ENCODE results near the gene SOWAHB.
A peak's percentile ranks its signal among the peaks of the same experiment; 100 is the strongest.
"Not testable (repeated sequence)": the region's sequence is repeated elsewhere in the genome, so short reads cannot be mapped to it uniquely, and the experiment has no call there.

Gene SOWAHB

DNA sequence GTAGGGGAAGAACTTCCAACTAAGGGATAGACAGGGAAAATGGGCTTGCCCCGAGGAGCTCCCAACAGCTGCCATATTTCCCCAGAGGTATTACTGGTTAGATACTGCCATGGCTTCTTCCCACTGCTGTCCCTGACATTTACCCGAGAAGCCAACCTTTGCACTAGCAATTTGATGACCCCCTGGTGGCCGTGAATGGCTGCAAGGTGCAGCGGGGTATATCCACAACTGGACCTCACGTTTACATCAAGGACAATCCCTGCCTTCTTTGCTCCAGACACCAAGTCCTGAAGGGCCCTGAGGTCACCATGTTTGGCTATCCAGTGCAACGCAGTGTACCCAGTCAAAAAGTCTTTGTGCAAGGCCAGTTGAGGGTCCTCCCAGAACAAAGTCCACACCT, 2.3 kb downstream of the SOWAHB start:
- no peak for DNase-seq

DNA sequence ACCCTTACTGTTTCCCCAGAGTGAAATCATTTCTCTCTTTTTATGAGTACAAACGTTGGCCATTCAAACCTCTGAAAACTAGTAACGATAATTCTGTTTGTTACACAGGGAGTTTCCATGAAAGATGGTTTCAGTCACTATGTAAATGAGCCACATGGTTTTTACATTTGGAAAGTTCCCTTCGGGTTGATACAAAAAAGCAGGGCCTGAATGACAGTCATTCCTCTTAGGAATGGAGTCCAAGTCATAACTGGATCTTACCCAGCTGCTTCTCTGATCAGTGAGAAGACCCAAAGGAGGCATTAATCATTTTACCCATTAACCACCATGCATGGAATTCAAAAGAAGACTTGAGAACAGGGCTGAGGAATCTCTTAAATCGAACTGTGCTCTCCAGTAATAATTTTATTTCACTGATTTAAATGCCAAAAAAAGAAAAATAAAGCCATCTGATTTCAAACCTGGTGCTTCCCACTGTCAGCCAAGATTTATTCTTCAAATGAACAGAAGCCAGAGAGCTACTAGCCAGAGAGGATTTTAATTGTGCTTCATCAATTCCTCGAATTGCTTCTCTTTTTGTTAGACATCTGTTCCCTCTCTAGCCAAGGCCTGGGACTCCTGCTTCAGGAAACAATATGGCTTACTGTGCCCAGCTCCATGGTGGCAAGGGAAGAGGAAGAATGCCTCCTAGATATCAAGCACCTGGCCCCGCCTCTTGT, 3.2 kb downstream of the SOWAHB start:
- no peak for DNase-seq

DNA sequence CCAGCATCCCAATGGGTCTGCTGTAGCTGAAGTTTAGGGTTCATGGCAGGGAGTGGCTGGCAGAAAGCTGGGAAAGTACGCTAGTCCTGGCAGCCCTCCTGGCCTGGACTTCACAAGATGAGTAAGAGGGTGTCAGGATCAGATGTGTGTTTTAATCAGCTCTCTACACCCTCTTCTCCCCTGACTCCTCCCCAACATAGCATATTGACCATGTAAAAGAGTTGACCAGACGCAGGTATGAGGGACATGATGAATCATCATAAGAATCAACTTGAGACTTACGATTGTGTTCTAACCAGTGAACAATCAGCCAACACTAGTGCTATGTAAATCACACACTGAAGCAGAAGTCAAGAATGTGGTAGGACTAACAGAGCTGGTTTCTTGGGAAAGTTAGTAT, 5.3 kb downstream of the SOWAHB start:
- DNase-seq: no peak

GRCh38 chr4:76892001-76892400, 5.9 kb downstream of the SOWAHB start:
- no peak for DNase-seq

- DNase-seq: no peak
These were observed 11.0 kb downstream of the SOWAHB start for GRCh38 chr4:76886848-76887441.

DNA sequence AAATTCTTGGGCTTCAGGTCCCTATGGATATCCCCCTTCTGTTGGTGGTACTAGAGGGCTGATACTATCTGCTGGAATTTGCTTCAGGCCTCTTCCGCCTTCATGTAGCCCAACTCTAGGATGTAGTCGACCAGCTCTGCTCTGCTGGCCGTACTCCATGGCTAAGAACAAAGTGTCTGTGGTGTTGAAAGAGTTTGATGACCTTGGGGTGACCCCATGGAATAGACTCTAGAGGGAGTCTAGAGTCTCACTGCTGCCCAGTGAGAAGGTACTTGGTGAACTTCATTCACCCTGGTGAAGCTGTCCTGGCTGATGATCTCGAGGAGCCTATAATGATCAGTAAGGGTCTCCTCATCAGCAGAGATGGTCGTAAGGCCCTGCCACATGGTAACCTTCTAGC, 11.7 kb downstream of the SOWAHB start:
- no peak for DNase-seq

- no peak for DNase-seq
These were observed 14.8 kb downstream of the SOWAHB start for GRCh38 chr4:76883147-76883546.

- no peak for DNase-seq
These were observed 15.3 kb downstream of the SOWAHB start for GRCh38 chr4:76882630-76883029.

DNA sequence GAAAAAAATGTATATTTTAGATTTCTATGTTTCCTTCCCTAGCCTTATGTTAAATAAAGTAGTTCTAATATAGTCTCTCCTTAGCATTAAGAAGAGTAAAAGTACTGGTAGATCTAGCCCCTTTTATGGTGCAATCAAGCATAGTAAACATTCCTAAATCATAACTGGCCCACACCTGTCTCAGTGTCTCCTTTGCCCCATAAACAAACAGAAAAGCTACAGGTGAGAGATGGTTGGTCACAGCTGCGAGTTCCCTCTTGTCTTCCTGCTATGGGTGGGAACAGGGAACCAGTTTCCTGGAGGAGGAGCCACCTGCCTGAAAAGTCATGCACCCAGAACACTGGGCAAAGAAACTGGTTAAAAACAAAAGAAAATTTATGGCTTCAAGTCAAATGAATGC, 16.6 kb downstream of the SOWAHB start:
- DNase-seq: peak; percentile 81

- no peak for DNase-seq
These were observed 18.1 kb downstream of the SOWAHB start for GRCh38 chr4:76879731-76880364.

DNA sequence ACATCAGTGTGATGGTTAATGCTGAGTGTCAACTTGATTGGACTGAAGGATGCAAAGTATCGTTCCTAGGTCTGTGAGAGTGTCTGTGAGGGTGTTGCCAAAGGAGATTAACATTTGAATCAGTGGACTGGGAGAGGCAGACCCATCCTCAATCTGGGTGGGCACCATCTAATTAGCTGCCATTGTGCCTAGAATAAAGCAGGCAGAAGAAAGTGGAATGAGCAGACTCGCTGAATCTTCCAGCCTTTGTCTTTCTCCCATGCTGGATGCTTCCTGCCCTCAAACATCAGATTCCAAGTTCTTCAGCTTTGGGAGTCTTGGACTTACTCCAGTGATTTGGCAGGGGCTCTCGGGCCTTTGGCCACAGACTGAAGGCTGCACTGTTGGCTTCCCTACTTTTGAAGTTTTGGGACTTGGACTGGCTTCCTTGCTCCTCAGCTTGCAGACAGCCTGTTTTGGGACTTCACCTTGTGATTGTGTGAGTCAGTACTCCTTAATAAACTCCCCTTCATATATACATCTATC, 19.2 kb downstream of the SOWAHB start:
- not testable (repeated sequence) for DNase-seq

DNA sequence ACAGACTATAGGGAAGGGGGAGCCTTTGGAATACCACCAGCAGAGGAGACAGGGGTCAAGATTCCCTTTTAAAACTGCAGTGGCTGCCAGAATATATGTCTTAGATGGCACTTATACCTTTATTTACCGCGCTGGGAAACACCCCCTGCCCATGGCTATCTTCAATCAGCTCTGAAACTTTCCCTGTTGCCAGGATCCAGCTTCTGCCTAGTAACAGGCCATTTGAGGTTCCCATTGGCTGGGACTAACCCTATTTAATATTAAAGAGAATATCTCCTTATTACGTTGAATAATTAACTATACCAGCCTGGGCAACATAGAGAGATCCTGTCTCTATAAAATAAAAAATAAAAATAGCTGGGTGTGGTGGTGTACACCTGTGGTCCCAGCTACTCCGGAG, 23.8 kb downstream of the SOWAHB start:
- no peak for DNase-seq

- DNase-seq: no peak
These were observed 24.4 kb downstream of the SOWAHB start for GRCh38 chr4:76873495-76873894.

DNA sequence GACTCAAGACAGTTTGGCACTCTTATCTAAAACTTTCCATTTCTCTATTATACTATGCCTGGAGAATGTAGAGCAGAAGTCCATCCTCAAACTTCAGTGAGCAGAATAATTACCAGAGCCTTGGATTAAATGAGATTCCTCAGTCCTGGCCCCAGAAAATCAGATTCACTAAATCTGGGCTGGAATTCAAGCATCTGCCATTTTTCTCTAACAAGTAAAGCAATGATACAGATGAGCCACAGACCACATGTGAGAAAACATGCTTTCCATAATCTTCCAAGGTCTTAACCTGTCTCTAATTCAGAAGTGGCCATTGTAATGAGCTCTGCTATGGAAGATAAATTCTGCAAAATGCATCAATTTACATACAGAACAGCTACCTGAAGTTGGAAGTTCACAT, 25.4 kb downstream of the SOWAHB start:
- DNase-seq: no peak

GRCh38 chr4:76868780-76869179, 29.2 kb downstream of the SOWAHB start:
- not testable (repeated sequence) for DNase-seq

DNA sequence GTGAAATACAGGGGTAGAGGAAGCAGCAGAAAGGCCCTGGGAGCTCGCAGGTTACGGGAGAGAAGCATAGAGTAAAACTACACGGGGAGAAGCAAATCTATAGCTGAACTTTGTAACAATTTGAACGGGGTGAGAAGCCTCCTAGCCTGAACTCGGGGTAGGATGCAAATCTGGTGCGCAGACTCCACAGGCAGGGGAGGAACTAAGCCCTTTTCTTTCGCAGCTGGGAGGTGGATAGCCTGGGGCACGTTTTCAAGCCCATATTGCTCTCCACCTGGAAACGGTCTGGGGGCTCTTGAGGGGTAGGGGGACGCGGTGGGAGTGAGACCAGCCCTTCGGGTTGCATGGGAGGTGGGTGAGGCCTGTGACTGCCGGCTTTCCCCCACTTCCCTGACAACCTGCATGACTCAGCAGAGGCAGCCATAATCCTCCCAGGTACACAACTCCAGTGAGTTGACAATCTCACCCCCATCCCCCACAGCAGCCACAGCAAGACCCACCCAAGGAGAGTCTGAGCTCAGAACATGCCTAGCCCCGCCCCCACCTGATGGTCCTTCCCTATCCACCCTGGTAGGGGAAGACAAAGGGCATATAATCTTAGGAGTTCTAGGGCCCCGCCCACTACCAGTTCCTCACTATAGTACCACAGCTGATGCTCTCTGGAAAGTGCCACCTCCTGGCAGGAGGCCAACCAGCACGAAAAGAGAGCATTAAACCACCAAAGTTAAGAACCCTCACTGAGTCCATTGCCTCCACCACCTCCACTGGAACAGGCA, 29.9 kb downstream of the SOWAHB start:
- no peak for DNase-seq

DNA sequence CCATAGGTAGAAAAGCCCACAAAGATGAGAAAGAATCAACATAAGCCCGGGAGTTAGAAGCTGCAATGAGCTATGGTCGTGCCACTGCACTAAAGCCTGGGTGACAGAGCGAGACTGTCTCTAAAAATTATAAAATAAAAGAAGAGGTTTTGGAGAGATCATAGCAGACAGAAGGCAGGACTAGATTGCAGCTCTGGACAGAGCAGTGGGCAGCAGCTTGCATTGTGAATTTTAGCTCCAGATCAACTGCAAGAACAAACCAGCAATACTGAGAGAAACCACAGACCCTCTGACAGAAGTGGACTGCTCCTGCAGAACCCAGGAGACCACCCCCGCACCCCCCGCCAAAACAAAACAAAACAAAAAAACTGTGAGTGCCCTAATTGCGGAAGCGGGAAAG, 30.6 kb downstream of the SOWAHB start:
- DNase-seq: no peak

DNA sequence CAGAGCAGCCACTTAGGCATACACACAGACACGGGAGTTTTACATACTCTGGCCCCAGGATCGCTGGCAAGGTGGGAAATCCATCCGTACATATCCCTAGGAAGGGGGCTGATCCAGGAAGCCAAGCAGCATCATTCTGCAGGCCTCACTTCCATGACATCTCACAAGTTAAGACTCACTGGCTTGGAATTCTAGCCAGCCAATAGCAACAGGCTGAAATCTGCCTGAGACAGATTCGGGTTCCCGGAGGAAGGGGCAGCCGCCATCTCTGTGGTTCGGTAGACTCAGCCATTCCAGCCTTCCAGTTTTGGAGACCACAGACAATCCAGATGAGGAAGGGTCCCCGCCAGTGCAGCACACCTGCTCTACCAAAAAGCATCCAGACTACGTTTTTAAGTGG, 31.3 kb downstream of the SOWAHB start:
- no peak for DNase-seq

DNA sequence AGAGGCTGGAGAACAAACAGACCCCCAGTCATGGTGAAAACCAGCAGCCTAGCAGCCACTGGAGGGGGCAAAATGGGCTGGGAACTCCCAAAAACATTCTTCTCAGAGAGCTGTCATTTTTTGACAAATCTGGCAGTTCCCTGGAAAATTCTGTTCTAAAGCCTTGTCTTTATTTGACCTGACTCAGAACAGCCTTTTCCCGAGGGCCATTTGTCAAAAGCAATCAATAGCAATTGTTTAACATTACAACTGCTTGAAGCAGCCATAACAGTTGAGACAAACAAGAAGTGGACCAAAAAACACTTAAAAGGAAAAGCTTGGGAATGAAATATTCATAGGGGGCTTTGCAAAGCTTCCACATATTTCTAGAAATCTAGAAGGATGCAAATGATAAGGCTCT, 39.6 kb downstream of the SOWAHB start:
- no peak for DNase-seq

- no peak for DNase-seq
These were observed 40.9 kb downstream of the SOWAHB start for GRCh38 chr4:76857074-76857409.

DNA sequence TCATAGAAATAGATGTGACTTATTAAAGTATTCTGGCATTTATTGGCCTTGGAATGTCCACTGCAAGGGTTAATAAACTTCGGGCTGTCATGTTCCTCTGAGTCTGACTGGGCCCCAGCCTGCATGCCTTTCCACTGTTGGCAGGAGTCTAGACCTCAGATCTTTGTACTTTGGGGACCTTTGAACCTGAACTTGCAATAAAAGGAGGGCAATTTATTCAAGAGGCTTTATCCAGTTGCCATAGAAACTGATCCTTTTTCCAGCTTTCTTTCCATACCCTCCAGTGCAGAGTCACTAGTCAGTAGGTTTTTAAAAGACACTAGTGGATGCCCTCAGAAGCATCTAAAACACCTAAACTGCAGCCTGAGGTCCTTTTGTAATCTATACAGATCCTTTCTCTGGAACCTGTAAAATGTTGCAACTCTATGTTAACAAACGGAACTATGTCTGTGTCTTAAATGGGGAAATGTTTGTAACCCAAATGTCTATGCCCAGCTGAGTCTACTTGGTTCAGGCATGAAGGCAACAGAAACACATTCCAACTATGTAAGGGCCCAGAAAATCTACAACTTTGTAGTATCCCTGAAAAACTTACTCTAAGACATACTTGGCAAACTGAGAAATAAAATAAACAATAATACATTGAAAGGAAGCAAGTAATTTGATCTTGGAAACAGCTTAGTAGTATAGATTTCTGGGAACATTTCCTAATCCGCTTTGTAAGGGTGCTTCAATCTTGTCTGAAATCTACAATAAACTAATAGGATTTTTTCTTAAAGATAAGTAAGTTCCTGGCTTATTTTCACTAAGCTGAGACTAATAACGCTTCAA, 41.5 kb downstream of the SOWAHB start:
- no peak for DNase-seq

DNA sequence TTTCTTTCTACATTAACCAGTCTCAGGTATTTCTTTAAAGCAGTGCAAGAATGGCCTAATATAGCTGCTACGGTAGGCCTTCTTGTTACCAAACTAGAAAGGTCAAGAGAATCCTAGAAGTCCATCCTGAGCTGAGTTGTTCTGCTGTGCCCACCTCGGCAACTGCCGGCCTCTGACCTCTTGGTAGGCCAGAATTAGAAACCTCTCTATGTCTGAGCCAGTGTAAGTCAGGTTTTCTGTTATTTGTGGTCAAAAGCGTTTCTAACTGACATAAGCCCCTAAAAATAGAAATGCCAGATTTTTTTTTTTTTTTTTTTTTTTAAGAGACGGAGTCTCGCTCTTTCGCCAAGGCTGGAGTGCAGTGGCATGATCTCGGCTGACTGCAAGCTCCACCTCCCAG, 43.1 kb downstream of the SOWAHB start:
- no peak for DNase-seq

DNA sequence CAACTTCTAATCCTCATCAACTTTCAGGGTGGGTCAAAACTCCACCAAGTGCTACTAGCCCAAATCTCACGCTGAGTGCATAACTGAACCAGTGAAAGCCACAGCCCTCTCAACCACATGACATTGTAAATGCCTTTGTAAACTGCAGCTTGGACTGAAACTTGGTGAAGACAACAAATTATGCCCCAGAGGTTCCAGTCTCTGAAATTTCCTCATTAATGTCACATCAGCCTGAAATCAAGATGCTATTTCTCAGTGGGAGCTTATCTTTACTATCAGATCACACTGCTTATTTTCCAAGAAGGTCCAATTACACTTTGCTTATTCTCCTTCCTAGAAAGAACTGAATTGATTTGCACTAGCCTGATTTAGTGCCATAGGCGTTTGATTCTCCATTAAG, 46.6 kb downstream of the SOWAHB start:
- no peak for DNase-seq
